OCI-LY3 (cell line): Measurements from ENCODE around the gene SSR3.

Source experiments
- H2AFZ ChIP-seq: fragments of 200-600, 300-600 bp; shearing (Covaris generic); 2 replicates; pipeline ENCODE4 v1.6.0; 2014; ENCODE audit warnings: antibody characterized with exemption, low read depth, low read length
- H3K27ac ChIP-seq: fragments of 200-600, 300-600 bp; sonication (generic); 2 replicates; pipeline ENCODE4 v1.5.1; 2014; ENCODE audit warnings: mild to moderate bottlenecking, low read length, moderate library complexity, mixed read lengths
- H3K27me3 ChIP-seq: fragments of 200-600, 300-600 bp; sonication (generic); 2 replicates; pipeline ENCODE4 v1.6.1; 2014; ENCODE audit warnings: low read depth, low read length, mixed read lengths
- H3K36me3 ChIP-seq: fragments of 200-600, 300-600 bp; sonication (generic); replicated peaks from 2 replicates; pipeline ENCODE3; 2014; ENCODE audit warnings: low read depth, low read length, mixed read lengths
- H3K4me1 ChIP-seq: fragments of 300-600, 200-600 bp; sonication (generic); 2 replicates; pipeline ENCODE4 v1.6.1; 2014; ENCODE audit warnings: low read length, mixed read lengths
- H3K4me2 ChIP-seq: fragments of 200-600, 300-600 bp; sonication (generic); 2 replicates; pipeline ENCODE4 v1.6.1; 2014; ENCODE audit warnings: low read length, mixed read lengths
- H3K4me3 ChIP-seq: fragments of 300-600, 200-600 bp; sonication (generic); 2 replicates; pipeline ENCODE4 v1.5.1; 2014; ENCODE audit warnings: antibody characterized with exemption, mild to moderate bottlenecking, low read length, moderate library complexity
- H3K79me2 ChIP-seq: fragments of 300-600, 200-600 bp; shearing (Covaris generic); 2 replicates; pipeline ENCODE4 v1.6.1; 2014; ENCODE audit warnings: mild to moderate bottlenecking, low read length, mixed read lengths
- H3K9ac ChIP-seq: fragments of 300-600, 200-600 bp; shearing (Covaris generic); 2 replicates; pipeline ENCODE4 v1.6.0; 2014; ENCODE audit warnings: mild to moderate bottlenecking, low read length, moderate library complexity
- H3K9me3 ChIP-seq: fragments of 200-600, 300-600 bp; shearing (Covaris generic); 2 replicates; pipeline ENCODE4 v1.6.1; 2014; ENCODE audit warnings: low read length, mixed read lengths; ENCODE audit not compliant: insufficient read depth
- H4K20me1 ChIP-seq: fragments of 200-600, 300-600 bp; sonication (generic); 2 replicates; pipeline ENCODE4 v1.6.1; 2016; ENCODE audit warnings: low read length, mixed read lengths; ENCODE audit not compliant: insufficient read depth
- CTCF ChIP-seq: fragments of 200-600, 300-600 bp; sonication (generic); IDR thresholded peaks from 2 replicates; pipeline ENCODE4 v1.5.1; 2014; ENCODE audit warnings: antibody characterized with exemption, low read length, low read depth
- EZH2phosphoT487 ChIP-seq: fragments of 200-600 bp; shearing (Covaris generic); IDR thresholded peaks from 2 replicates; pipeline ENCODE4 v1.6.1; 2018; ENCODE audit warnings: antibody characterized with exemption, mixed run types, low read depth

SSR3 gene

GRCh38 chr3:156542101-156543042, 12.5 kb downstream of the SSR3 start:
- no peak overlapping the region for H3K4me3 ChIP-seq
- no peaks in the 10 kb centered on the region for H3K9me3 ChIP-seq
- H4K20me1 ChIP-seq, result peaks cover 28% of the 10 kb centered on the region; the same call in 1 of the 2 replicates
- H3K4me1 ChIP-seq, result no peaks in the 10 kb centered on the region
- TF ChIP-seq CTCF (no peak), EZH2phosphoT487 (no peak)
- no peak overlapping the region for H3K4me2 ChIP-seq
- no peaks in the 10 kb centered on the region for H3K27me3 ChIP-seq
- H3K79me2 ChIP-seq, result peaks cover 29% of the 10 kb centered on the region
- no peak overlapping the region for H2AFZ ChIP-seq
- H3K36me3 ChIP-seq, result peaks cover 82% of the 10 kb centered on the region
- no peak overlapping the region for H3K9ac ChIP-seq
- no peak overlapping the region for H3K27ac ChIP-seq

GRCh38 chr3:156539802-156540201, 15.1 kb downstream of the SSR3 start:
- no peak overlapping the region for H2AFZ ChIP-seq
- no peaks in the 10 kb centered on the region for H3K9me3 ChIP-seq
- H3K36me3 ChIP-seq, result peaks cover 61% of the 10 kb centered on the region
- H3K27me3 ChIP-seq, result no peaks in the 10 kb centered on the region
- TF ChIP-seq CTCF (no peak), EZH2phosphoT487 (no peak)
- peaks cover 4% of the 10 kb centered on the region; the same call in 1 of the 2 replicates for H3K79me2 ChIP-seq
- no peak overlapping the region for H3K9ac ChIP-seq
- no peak overlapping the region for H3K4me2 ChIP-seq
- no peak overlapping the region for H3K4me3 ChIP-seq
- 0 out of 2 replicates have a peak, but pooled peaks cover 8% of the 10 kb centered on the region for H4K20me1 ChIP-seq
- no peaks in the 10 kb centered on the region for H3K4me1 ChIP-seq
- no peak overlapping the region for H3K27ac ChIP-seq

GRCh38 chr3:156539051-156539450, 15.9 kb downstream of the SSR3 start:
- H3K79me2 ChIP-seq, result no peaks in the 10 kb centered on the region; the same call in 1 of the 2 replicates
- H3K36me3 ChIP-seq, result peaks cover 54% of the 10 kb centered on the region
- TF ChIP-seq CTCF (no peak), EZH2phosphoT487 (no peak)
- H3K27ac ChIP-seq, result no peak overlapping the region
- no peak overlapping the region for H3K9ac ChIP-seq
- 0 out of 2 replicates have a peak, but pooled peaks cover 6% of the 10 kb centered on the region for H4K20me1 ChIP-seq
- H3K9me3 ChIP-seq, result no peaks in the 10 kb centered on the region
- no peak overlapping the region for H3K4me3 ChIP-seq
- no peak overlapping the region for H3K4me2 ChIP-seq
- no peaks in the 10 kb centered on the region for H3K27me3 ChIP-seq
- no peak overlapping the region for H2AFZ ChIP-seq
- H3K4me1 ChIP-seq, result no peaks in the 10 kb centered on the region

GRCh38 chr3:156536524-156537316, 18.2 kb downstream of the SSR3 start:
- Histone ChIP-seq H3K27me3 (no peaks in the 10 kb centered on the region), H3K4me2 (no peak overlapping the region), H3K4me3 (no peak overlapping the region), H3K79me2 (no peaks in the 10 kb centered on the region), H3K36me3 (peaks cover 36% of the 10 kb centered on the region), H2AFZ (no peak overlapping the region), H3K27ac (no peak overlapping the region), H3K9me3 (no peaks in the 10 kb centered on the region), H4K20me1 (no peaks in the 10 kb centered on the region), H3K4me1 (no peaks in the 10 kb centered on the region), H3K9ac (no peak overlapping the region)
- TF ChIP-seq EZH2phosphoT487, result no peak
- TF ChIP-seq CTCF, result no peak
